ENCODE measurements around the gene PSTPIP1. TPM values are rescaled to one million over a fixed set of nuclear protein-coding genes. Genes with fewer than 3 reads are reported as not detected.
A peak's percentile ranks its signal among the peaks of the same experiment; 100 is the strongest.

Gene PSTPIP1
- total RNA-seq = 10 to 100 TPM in 1 of 3 donors, 1 to 10 TPM in 2; 2.6 to 11.0 (median 3.9) TPM

- H3K36me3 ChIP-seq = no peaks in the 10 kb centered on the region
- peak in 1 of 2 donors; percentile 42 for DNase-seq (ENCODE audit: low spot score in 2 of 2)
- H3K4me1 ChIP-seq = no peaks in the 10 kb centered on the region
- H3K9me3 ChIP-seq = no peaks in the 10 kb centered on the region
- intact Hi-C loops (cut with DNase I; ENCODE audit: low total_unique reads) = no loop called here
- no peak for TF ChIP-seq POLR2A (IDR thresholded peaks at IDR 0.05)
- TF ChIP-seq CTCF (IDR thresholded peaks at IDR 0.05) = no peak
- peak within 1 kb of the TSS; percentile 17 to 46 (median 20) for H3K4me3 ChIP-seq
- H3K27me3 ChIP-seq = no peaks in the 10 kb centered on the region
- peak within 1 kb of the TSS; percentile 38 to 43 for H3K27ac ChIP-seq
These were observed at the start of gene PSTPIP1 for GRCh38 chr15:76994971-76995945. Gene PSTPIP1, plus strand, starts transcription at chr15:76995126. Its CDS starts 448 bp downstream, at chr15:76995574.

- no peaks in the 10 kb centered on the region for H3K4me1 ChIP-seq
- no peaks in the 10 kb centered on the region for H3K9me3 ChIP-seq
- intact Hi-C loops (cut with DNase I; ENCODE audit: low total_unique reads) = no loop called here
- no peak for DNase-seq (ENCODE audit: low spot score in 2 of 2)
- no peak overlapping the region for H3K27ac ChIP-seq
- H3K27me3 ChIP-seq = no peaks in the 10 kb centered on the region
- TF ChIP-seq POLR2AphosphoS5 (IDR thresholded peaks at IDR 0.05) (no peak), POLR2A (IDR thresholded peaks at IDR 0.05) (no peak)
- H3K36me3 ChIP-seq = peaks cover 6% of the 10 kb centered on the region
- no peak overlapping the region for H3K4me3 ChIP-seq
These were observed 49.3 kb upstream of the PSTPIP1 start for GRCh38 chr15:76945494-76946093.

GRCh38 chr15:76947454-76947853, 47.5 kb upstream of the PSTPIP1 start:
- Histone ChIP-seq H3K27me3 (no peaks in the 10 kb centered on the region), H3K36me3 (no peaks in the 10 kb centered on the region), H3K9me3 (no peaks in the 10 kb centered on the region), H3K4me3 (no peak overlapping the region), H3K27ac (no peak overlapping the region), H3K4me1 (no peaks in the 10 kb centered on the region)
- DNase-seq (ENCODE audit: low spot score in 2 of 2) = no peak
- intact Hi-C loops (cut with DNase I; ENCODE audit: low total_unique reads) = no loop called here
- no peak for TF ChIP-seq POLR2AphosphoS5 (IDR thresholded peaks at IDR 0.05)
- no peak for TF ChIP-seq CTCF (IDR thresholded peaks at IDR 0.05)
- no peak for TF ChIP-seq POLR2A (IDR thresholded peaks at IDR 0.05)

- H3K9me3 ChIP-seq = no peaks in the 10 kb centered on the region
- TF ChIP-seq POLR2AphosphoS5 (IDR thresholded peaks at IDR 0.05) (no peak), CTCF (IDR thresholded peaks at IDR 0.05) (no peak), POLR2A (IDR thresholded peaks at IDR 0.05) (no peak)
- H3K4me1 ChIP-seq = no peaks in the 10 kb centered on the region
- no peaks in the 10 kb centered on the region for H3K27me3 ChIP-seq
- no peak overlapping the region for H3K27ac ChIP-seq
- H3K4me3 ChIP-seq = no peak overlapping the region
- intact Hi-C loops (cut with DNase I; ENCODE audit: low total_unique reads) = no loop called here
- no peak for DNase-seq (ENCODE audit: low spot score in 2 of 2)
- no peaks in the 10 kb centered on the region for H3K36me3 ChIP-seq
These were observed 43.7 kb upstream of the PSTPIP1 start for GRCh38 chr15:76951220-76951619.

- H3K4me3 ChIP-seq = no peak overlapping the region
- TF ChIP-seq POLR2A (IDR thresholded peaks at IDR 0.05) (no peak), POLR2AphosphoS5 (IDR thresholded peaks at IDR 0.05) (no peak), CTCF (IDR thresholded peaks at IDR 0.05) (no peak)
- no peaks in the 10 kb centered on the region for H3K36me3 ChIP-seq
- H3K9me3 ChIP-seq = no peaks in the 10 kb centered on the region
- intact Hi-C loops (cut with DNase I; ENCODE audit: low total_unique reads) = no loop called here
- no peaks in the 10 kb centered on the region for H3K27me3 ChIP-seq
- no peak for DNase-seq (ENCODE audit: low spot score in 2 of 2)
- no peak overlapping the region for H3K27ac ChIP-seq
- H3K4me1 ChIP-seq = no peaks in the 10 kb centered on the region
These were observed 41.0 kb upstream of the PSTPIP1 start for GRCh38 chr15:76953913-76954312.

All from breast epithelium (tissue), 4 donors.